CD4-positive, alpha-beta memory T cell (primary cell): ENCODE data around the gene SLC9A4. TPM values are rescaled to one million over a fixed set of nuclear protein-coding genes. Genes with fewer than 3 reads are reported as not detected.

ENCODE experiments used
- CTCF ChIA-PET: fragments of 350-600 bp; sonication (Branson Sonifier 250); formaldehyde crosslinking; loops from one replicate; lab custom pipeline; 2021; ENCODE audit warnings: inconsistent platforms; ENCODE audit not compliant: partially characterized antibody; lab: Charles Lee
- POLR2A ChIA-PET: fragments of 350-600 bp; sonication (Branson Sonifier 250); formaldehyde crosslinking; loops from one replicate; lab custom pipeline; 2021; ENCODE audit not compliant: partially characterized antibody; lab: Charles Lee
- DNase-seq, 5 donors: peaks; one replicate each; pipeline versions ENCODE4 v3.0.0 to v3.0.0-alpha.2; 2020 to 2022; ENCODE audit warnings: mixed read lengths in 1 of 5
- H3K27ac ChIP-seq: one replicate; pipeline ENCODE4 v1.7.0; 2013; ENCODE audit warnings: low read depth, low read length
- H3K27me3 ChIP-seq: 2 replicates; pipeline ENCODE4 v1.7.0; 2013; ENCODE audit warnings: mild to moderate bottlenecking, low read length, moderate library complexity; ENCODE audit not compliant: insufficient read depth
- H3K36me3 ChIP-seq: 2 replicates; pipeline ENCODE4 v1.7.0; 2013; ENCODE audit warnings: mild to moderate bottlenecking, low read length, moderate library complexity; ENCODE audit not compliant: insufficient read depth
- H3K4me1 ChIP-seq: 2 replicates; pipeline ENCODE4 v1.7.0; 2013; ENCODE audit warnings: mild to moderate bottlenecking, low read length, moderate library complexity; ENCODE audit not compliant: insufficient read depth
- H3K4me3 ChIP-seq, 2 donors: one replicate each; pipeline ENCODE4 v1.7.0; 2013; ENCODE audit warnings: low read length in 2 of 2, mild to moderate bottlenecking in 1 of 2
- H3K9me3 ChIP-seq, 2 donors: one replicate each; pipeline ENCODE4 v1.7.0; 2013; ENCODE audit warnings: low read length in 2 of 2, control low read depth in 1 of 2; ENCODE audit not compliant: control insufficient read depth in 1 of 2
- H3K27ac Mint-ChIP-seq, 7 donors: one replicate each; pipeline ENCODE4 v1.8.0; 2020 to 2021; ENCODE audit warnings: mixed read lengths in 7 of 7, mild to moderate bottlenecking in 6 of 7, inconsistent platforms in 3 of 7, moderate library complexity in 3 of 7
- H3K27me3 Mint-ChIP-seq, 2 donors: one replicate each; pipeline ENCODE4 v1.8.0; 2020 to 2021; ENCODE audit warnings: mixed read lengths in 2 of 2
- H3K36me3 Mint-ChIP-seq, 2 donors: one replicate each; pipeline ENCODE4 v1.8.0; 2020 to 2021; ENCODE audit warnings: mixed read lengths in 2 of 2, inconsistent platforms in 1 of 2, mild to moderate bottlenecking in 1 of 2
- H3K4me1 Mint-ChIP-seq, 4 donors: one replicate each; pipeline ENCODE4 v1.8.0; 2020 to 2021; ENCODE audit warnings: mixed read lengths in 4 of 4, mild to moderate bottlenecking in 1 of 4
- H3K4me3 Mint-ChIP-seq, 8 donors: one replicate each; pipeline ENCODE4 v1.8.0; 2020 to 2021; ENCODE audit warnings: mixed read lengths in 8 of 8, mild to moderate bottlenecking in 7 of 8, moderate library complexity in 6 of 8, inconsistent platforms in 3 of 8
- H3K9me3 Mint-ChIP-seq, 8 donors: one replicate each; pipeline ENCODE4 v1.8.0; 2020 to 2021; ENCODE audit warnings: mixed read lengths in 8 of 8, mild to moderate bottlenecking in 5 of 8, inconsistent platforms in 3 of 8, moderate library complexity in 1 of 8
- intact Hi-C: fragments of 100-400 bp; cut with micrococcal nuclease; formaldehyde crosslinking; loops from one replicate; pipeline ENCODE4 v1.15.1; 2023
- polyA plus RNA-seq, 2 donors: library from polyadenylated mRNA; unstranded; fragments of 300-500 nt; fragmentation: Illumina TruSeq; gene quantifications; one replicate each; pipeline ENCODE4 v1.2.3, GENCODE V29; 2021
- total RNA-seq, 2 experiments: library from RNA; stranded (reverse); gene quantifications; one replicate each; pipeline ENCODE4 v1.2.3, GENCODE V29; 2021

The SLC9A4 gene
- total and polyA plus RNA-seq, 4 experiments from 2014 or later: 0.08 TPM; not detected in 3

DNA sequence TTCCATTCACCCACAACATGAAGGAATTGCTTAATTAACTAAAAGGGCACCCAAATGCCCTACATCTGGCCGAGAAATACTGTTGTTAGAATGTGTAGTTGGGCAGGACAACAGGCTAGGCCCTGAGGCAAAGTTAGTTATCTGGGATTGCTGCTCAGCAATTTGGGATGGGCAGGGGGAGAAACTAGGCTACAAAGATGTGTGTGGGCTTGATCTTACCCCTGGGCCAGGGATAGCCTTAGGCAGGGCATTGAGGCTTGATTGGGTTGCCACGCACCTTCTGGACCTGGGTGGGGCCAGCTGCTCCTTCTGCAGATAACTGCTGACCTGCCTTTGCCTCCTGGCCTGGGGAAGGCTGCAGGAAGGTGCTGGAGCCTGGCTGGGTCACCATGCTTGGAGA lies 40.6 kb upstream of the SLC9A4 start:
- Mint-ChIP-seq H3K4me1 (peaks cover 32 to 74% (median 48%) of the 10 kb centered on the region in 4 donors), H3K27ac (peak overlapping the region in 1 of 7 donors; percentile 49)
- H3K36me3 ChIP-seq: no peaks in the 10 kb centered on the region

DNA sequence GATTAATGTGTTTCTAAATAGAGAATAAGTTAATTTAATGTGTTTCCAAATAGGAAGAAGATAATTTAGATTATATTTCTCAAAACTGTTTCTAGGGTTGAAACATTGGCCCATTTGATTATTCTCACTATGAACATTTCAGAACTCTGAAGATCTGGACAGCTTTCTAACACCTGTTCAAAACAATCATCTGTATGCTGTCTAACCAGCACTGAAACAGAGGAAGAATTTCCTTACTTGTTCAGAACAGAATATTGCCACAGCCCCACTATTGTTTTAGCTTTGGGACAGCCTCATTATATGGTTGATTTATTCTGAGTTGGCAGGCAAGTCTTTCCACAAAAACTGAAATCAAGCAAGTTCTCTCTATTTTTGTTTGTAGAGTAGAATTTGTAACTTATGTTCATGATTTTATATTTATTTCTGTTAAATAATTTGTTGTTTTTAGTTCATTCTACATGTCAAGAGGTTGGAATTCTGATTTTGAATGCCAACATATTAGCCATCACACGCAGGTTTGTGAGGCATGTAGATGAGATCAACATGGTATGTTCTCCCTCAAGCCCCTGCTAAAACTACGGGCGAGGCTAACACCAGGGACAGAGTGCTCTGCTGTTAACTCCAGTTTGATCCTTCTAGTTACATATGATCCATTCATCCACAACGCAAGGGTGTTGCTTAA lies 38.9 kb upstream of the SLC9A4 start:
- Mint-ChIP-seq H3K27me3 (no peaks in the 10 kb centered on the region), H3K36me3 (peaks cover 0 to 6% of the 10 kb centered on the region in 2 donors), H3K9me3 (no peaks in the 10 kb centered on the region), H3K4me1 (peaks cover 29 to 61% (median 41%) of the 10 kb centered on the region in 4 donors), H3K4me3 (no peak overlapping the region), H3K27ac (no peak overlapping the region)
- intact Hi-C loops: no loop called here
- no peak for DNase-seq
- H3K4me1 ChIP-seq: peaks cover 39% of the 10 kb centered on the region
- H3K27me3 ChIP-seq: no peaks in the 10 kb centered on the region
- H3K36me3 ChIP-seq: no peaks in the 10 kb centered on the region
- no peaks in the 10 kb centered on the region for H3K9me3 ChIP-seq
- ChIA-PET CTCF (interaction anchor here (1.2 to 2.3 kb wide), 4 partner anchors 9 to 194 kb away, joined by 4 to 10 read pairs (median 5); no protein-coding TSS in a partner anchor), POLR2A (interaction anchor here (1.2 to 1.3 kb wide), 2 partner anchors 9 to 20 kb away, joined by 3 to 4 read pairs; no protein-coding TSS in a partner anchor)
- no peak overlapping the region for H3K4me3 ChIP-seq
- H3K27ac ChIP-seq: no peak overlapping the region

More for the DNA sequence above, 40.6 kb upstream of the SLC9A4 start:
- intact Hi-C loops: no loop called here
- peaks cover 0 to 3% (median 0%) of the 10 kb centered on the region in 8 donors for H3K9me3 Mint-ChIP-seq
- H3K27me3 Mint-ChIP-seq: no peaks in the 10 kb centered on the region
- CTCF ChIA-PET: interaction anchor here (1.8 to 2.3 kb wide), 2 partner anchors 10 to 11 kb away, joined by 4 to 10 read pairs; partner anchors contain the start of gene IL18RAP
- peak overlapping the region in 1 of 8 donors; percentile 25 for H3K4me3 Mint-ChIP-seq
- POLR2A ChIA-PET: no interaction called here
- Histone ChIP-seq H3K9me3 (no peaks in the 10 kb centered on the region), H3K27me3 (no peaks in the 10 kb centered on the region), H3K4me3 (no peak overlapping the region), H3K27ac (no peak overlapping the region), H3K4me1 (peaks cover 35% of the 10 kb centered on the region)
- H3K36me3 Mint-ChIP-seq: peaks cover 0 to 6% of the 10 kb centered on the region in 2 donors
- DNase-seq: no peak

DNA sequence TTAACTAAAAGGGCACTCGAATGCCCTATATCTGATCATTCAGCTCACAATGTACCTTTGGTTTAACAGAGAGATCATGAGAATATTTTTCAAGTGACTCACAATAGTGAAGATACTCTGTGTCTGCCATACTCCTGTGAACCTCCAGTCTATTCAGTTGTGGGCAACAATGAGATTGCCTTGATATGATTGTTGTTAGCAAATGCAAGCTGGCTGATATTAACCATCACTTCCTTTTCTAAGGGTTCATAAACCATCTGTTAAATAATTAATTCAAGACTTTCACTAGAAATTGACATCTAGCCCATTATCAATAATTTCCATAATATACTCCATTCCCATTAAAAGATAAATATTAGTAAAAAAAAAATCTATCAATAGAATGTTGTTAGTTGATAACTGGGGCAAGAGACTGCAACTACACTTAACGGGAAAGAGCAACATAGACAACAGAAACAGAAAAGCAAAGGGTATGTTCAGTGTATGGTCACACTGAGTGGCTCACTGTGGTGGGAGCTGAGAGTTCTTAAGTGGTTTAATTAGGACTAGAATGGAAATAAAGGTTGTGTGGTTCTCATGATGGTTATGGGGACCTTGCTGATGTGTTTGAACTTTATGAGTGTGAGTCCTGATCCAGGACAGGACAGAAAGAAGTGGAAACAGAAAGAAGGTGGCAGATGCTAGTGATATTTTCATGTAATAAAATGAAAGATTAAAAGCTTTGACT lies 38.2 kb upstream of the SLC9A4 start:
- H3K4me1 ChIP-seq: peaks cover 32% of the 10 kb centered on the region
- Mint-ChIP-seq H3K4me3 (no peak overlapping the region), H3K27me3 (no peaks in the 10 kb centered on the region), H3K4me1 (peaks cover 25 to 54% (median 35%) of the 10 kb centered on the region in 4 donors), H3K9me3 (no peaks in the 10 kb centered on the region), H3K36me3 (peaks cover 0 to 6% of the 10 kb centered on the region in 2 donors), H3K27ac (peak overlapping the region in 3 of 7 donors; percentile 23 to 34 (median 33))
- no peaks in the 10 kb centered on the region for H3K9me3 ChIP-seq
- H3K27ac ChIP-seq: no peak overlapping the region
- intact Hi-C loops: no loop called here
- H3K4me3 ChIP-seq: no peak overlapping the region
- no peak for DNase-seq
- ChIA-PET CTCF (interaction anchor here (1.2 to 1.8 kb wide), 4 partner anchors 8 to 194 kb away, joined by 4 to 5 read pairs (median 5); no protein-coding TSS in a partner anchor), POLR2A (interaction anchor here (1.2 to 2.1 kb wide), 3 partner anchors 10 to 21 kb away, joined by 3 to 6 read pairs (median 4); no protein-coding TSS in a partner anchor)
- no peaks in the 10 kb centered on the region for H3K36me3 ChIP-seq
- no peaks in the 10 kb centered on the region for H3K27me3 ChIP-seq

DNA sequence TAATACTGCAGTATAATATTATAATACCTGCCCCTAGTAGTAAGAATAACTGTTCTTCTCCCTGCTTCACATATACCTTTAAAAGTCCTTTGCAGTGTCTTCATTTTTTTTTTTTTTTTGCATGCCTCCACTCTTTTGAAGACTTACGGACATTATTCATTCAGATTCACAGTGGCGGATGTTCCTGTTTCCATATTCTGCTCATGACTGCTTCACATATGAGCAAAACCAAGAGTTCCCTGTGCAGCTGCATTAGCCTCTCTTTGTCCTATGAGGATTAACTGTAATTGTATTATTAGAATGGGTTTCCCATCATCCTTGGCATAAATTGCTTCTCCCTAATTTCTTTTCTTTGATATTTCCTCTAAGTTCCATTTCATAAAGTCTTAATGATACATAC lies 37.3 kb upstream of the SLC9A4 start:
- intact Hi-C loops: no loop called here
- ChIA-PET CTCF (interaction anchor here (0.7 to 1.6 kb wide), 2 partner anchors 79 to 173 kb away, joined by 4 to 5 read pairs; no protein-coding TSS in a partner anchor), POLR2A (interaction anchor here (1.3 to 2.1 kb wide), 2 partner anchors 12 to 17 kb away, joined by 3 to 6 read pairs; no protein-coding TSS in a partner anchor)
- DNase-seq: no peak
- Histone ChIP-seq H3K36me3 (no peaks in the 10 kb centered on the region), H3K4me3 (no peak overlapping the region), H3K4me1 (peaks cover 32% of the 10 kb centered on the region), H3K9me3 (no peaks in the 10 kb centered on the region), H3K27me3 (no peaks in the 10 kb centered on the region), H3K27ac (no peak overlapping the region)
- Mint-ChIP-seq H3K27ac (peak overlapping the region in 3 of 7 donors; percentile 2 to 80 (median 25)), H3K27me3 (no peaks in the 10 kb centered on the region), H3K4me1 (peaks cover 24 to 44% (median 30%) of the 10 kb centered on the region in 4 donors), H3K36me3 (peaks cover 0 to 6% of the 10 kb centered on the region in 2 donors), H3K9me3 (no peaks in the 10 kb centered on the region), H3K4me3 (peak overlapping the region in 1 of 8 donors; percentile 58)

DNA sequence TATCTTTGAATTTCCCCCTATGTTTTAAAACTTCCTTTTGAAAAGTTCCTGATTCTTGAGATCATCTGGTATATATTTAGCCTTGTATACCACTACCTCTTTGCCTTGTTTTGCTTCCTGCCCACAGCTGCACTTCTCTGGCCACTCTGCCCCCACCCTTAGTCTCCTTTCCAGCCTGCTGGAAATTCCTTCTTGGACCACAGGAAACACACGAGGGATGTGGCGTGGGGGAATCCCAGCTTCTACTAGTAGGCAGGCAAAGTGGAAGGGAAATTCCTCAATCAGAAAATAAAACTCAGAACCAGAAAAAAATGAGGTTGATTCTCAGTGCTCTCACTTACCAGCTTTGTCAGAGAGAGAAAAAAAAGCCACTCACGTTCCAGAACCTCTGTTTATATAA lies 36.7 kb upstream of the SLC9A4 start:
- Histone ChIP-seq H3K9me3 (no peaks in the 10 kb centered on the region), H3K27ac (no peak overlapping the region), H3K36me3 (no peaks in the 10 kb centered on the region), H3K4me1 (peaks cover 28% of the 10 kb centered on the region), H3K4me3 (no peak overlapping the region), H3K27me3 (no peaks in the 10 kb centered on the region)
- POLR2A ChIA-PET: interaction anchor here (1.3 to 2.1 kb wide), 2 partner anchors 12 to 17 kb away, joined by 3 to 6 read pairs; no protein-coding TSS in a partner anchor
- peaks cover 0 to 6% of the 10 kb centered on the region in 2 donors for H3K36me3 Mint-ChIP-seq
- H3K4me3 Mint-ChIP-seq: peak overlapping the region in 4 of 8 donors; percentile 2 to 58 (median 32)
- intact Hi-C loops: no loop called here
- DNase-seq: no peak
- peak overlapping the region in 6 of 7 donors; percentile 2 to 80 (median 18) for H3K27ac Mint-ChIP-seq
- H3K9me3 Mint-ChIP-seq: no peaks in the 10 kb centered on the region
- H3K27me3 Mint-ChIP-seq: no peaks in the 10 kb centered on the region
- CTCF ChIA-PET: interaction anchor here (0.7 to 1.7 kb wide), 4 partner anchors 12 to 196 kb away, joined by 3 to 5 read pairs (median 4); no protein-coding TSS in a partner anchor
- H3K4me1 Mint-ChIP-seq: peaks cover 23 to 40% (median 27%) of the 10 kb centered on the region in 4 donors

DNA sequence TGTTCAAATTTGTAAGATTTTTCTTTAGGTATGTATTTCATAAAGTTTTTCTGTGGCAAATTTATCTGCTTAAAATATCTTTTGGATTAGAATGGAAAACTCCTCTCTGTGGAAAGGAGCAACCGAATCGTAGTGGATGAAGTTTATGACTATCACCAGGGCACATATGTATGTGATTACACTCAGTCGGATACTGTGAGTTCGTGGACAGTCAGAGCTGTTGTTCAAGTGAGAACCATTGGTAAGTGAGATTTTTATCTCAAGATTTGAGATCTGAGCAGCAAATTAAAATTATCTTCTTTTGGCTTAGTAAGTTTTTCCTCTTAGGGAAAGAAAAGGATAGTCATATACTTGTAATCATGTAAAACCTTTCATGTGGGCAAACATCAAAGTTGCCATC lies 35.9 kb upstream of the SLC9A4 start:
- Mint-ChIP-seq H3K27ac (peak overlapping the region in 3 of 7 donors; percentile 0 to 24 (median 18)), H3K4me1 (peaks cover 20 to 35% (median 25%) of the 10 kb centered on the region in 4 donors), H3K27me3 (no peaks in the 10 kb centered on the region), H3K9me3 (no peaks in the 10 kb centered on the region), H3K4me3 (peak overlapping the region in 2 of 8 donors; percentile 37 to 39), H3K36me3 (peaks cover 0 to 6% of the 10 kb centered on the region in 2 donors)
- Histone ChIP-seq H3K4me1 (peaks cover 28% of the 10 kb centered on the region), H3K27ac (no peak overlapping the region), H3K9me3 (no peaks in the 10 kb centered on the region), H3K4me3 (no peak overlapping the region), H3K36me3 (no peaks in the 10 kb centered on the region), H3K27me3 (no peaks in the 10 kb centered on the region)
- intact Hi-C loops: no loop called here
- CTCF ChIA-PET: interaction anchor here (1.4 to 1.7 kb wide), 2 partner anchors 11 to 197 kb away, joined by 3 to 5 read pairs; no protein-coding TSS in a partner anchor
- POLR2A ChIA-PET: interaction anchor here (1.3 kb wide), 1 partner anchor 13 kb away, joined by 3 read pairs; no protein-coding TSS in a partner anchor
- DNase-seq: no peak
